Articular chondrocyte of knee joint (primary cell): ENCODE data around the gene USF2. TPM values are rescaled to one million over a fixed set of nuclear protein-coding genes. Genes with fewer than 3 reads are reported as not detected.

Experiments used
- total RNA-seq: library from RNA; depleted of rRNA; stranded (reverse); fragments of >200 nt; gene quantifications from 2 replicates; pipeline ENCODE4 v1.2.3, GENCODE V29; 2012

USF2 gene
- total RNA-seq: 45.9 and 51.5 TPM in 2 replicates

GRCh38 chr19:35268536-35269437 is at the start of gene USF2:
TSS of gene USF2 (plus strand) at chr19:35268962. CDS start at chr19:35269102, 140 bp downstream.

GRCh38 chr19:35228177-35228930 is 40.4 kb upstream of the USF2 start, which contains the start of gene FAM187B:
TSS of gene FAM187B (minus strand) at chr19:35228739. CDS start at chr19:35228680, 59 bp downstream.

GRCh38 chr19:35248310-35249145 is 20.2 kb upstream of the USF2 start, which contains the start of gene LSR:
TSS of gene LSR (plus strand) at chr19:35249002. CDS start at chr19:35249023, 21 bp downstream.

GRCh38 chr19:35291916-35292315 is 23.2 kb downstream of the USF2 start, which contains the start of gene MAG:
TSS of gene MAG (plus strand) at chr19:35292161. CDS start at chr19:35295409, 3,248 bp downstream.

GRCh38 chr19:35328851-35329285 is 60.1 kb downstream of the USF2 start, which contains the start of gene CD22:
TSS of gene CD22 (plus strand) at chr19:35329187. CDS start at chr19:35332041, 2,854 bp downstream.

Other genes with a start within 250 kb of the USF2 start
- gene SCN1B, start 238.5 kb upstream of the USF2 start, total RNA-seq: 17.2 and 17.6 TPM in 2 replicates
- 0.32 and 0.39 TPM in 2 replicates for gene HPN, start 227.2 kb upstream of the USF2 start, total RNA-seq
- not detected in 2 replicates for gene FXYD3, start 153.1 kb upstream of the USF2 start, total RNA-seq
- not detected in 2 replicates for gene LGI4, start 133.9 kb upstream of the USF2 start, total RNA-seq
- 0.32 and 0.52 TPM in 2 replicates for gene FXYD1, start 130.1 kb upstream of the USF2 start, total RNA-seq
- not detected in 2 replicates for gene FXYD7, start 125.7 kb upstream of the USF2 start, total RNA-seq
- gene FXYD5, start 114.2 kb upstream of the USF2 start, total RNA-seq: 46.0 and 64.4 TPM in 2 replicates
- gene FAM187B, start 40.2 kb upstream of the USF2 start, total RNA-seq: not detected in 2 replicates
- 0.11 and 0.13 TPM in 2 replicates for gene LSR, start 20.0 kb upstream of the USF2 start, total RNA-seq
- gene HAMP, start 13.6 kb downstream of the USF2 start, total RNA-seq: under 0.01 TPM in 1 of 2 replicates, not detected in the other
- not detected in 2 replicates for gene MAG, start 23.2 kb downstream of the USF2 start, total RNA-seq
- under 0.01 and 0.97 TPM in 2 replicates for gene CD22, start 60.2 kb downstream of the USF2 start, total RNA-seq
- gene FFAR1, start 78.9 kb downstream of the USF2 start, total RNA-seq: not detected in 2 replicates
- gene FFAR3, start 89.5 kb downstream of the USF2 start, total RNA-seq: not detected in 2 replicates
- not detected in 2 replicates for gene GPR42, start 102.1 kb downstream of the USF2 start, total RNA-seq
- gene FFAR2, start 179.3 kb downstream of the USF2 start, total RNA-seq: not detected in 2 replicates
- not detected in 2 replicates for gene KRTDAP, start 221.5 kb downstream of the USF2 start, total RNA-seq
- gene DMKN, start 244.7 kb downstream of the USF2 start, total RNA-seq: 12.1 and 21.0 TPM in 2 replicates